IMR-90 (cell line): ENCODE measurements around the gene ARMH3. TPM values are rescaled to one million over a fixed set of nuclear protein-coding genes. Genes with fewer than 3 reads are reported as not detected.

Experiments used
- ATAC-seq: fragments of 200-7000 bp; cut with Tn5 transposase; 2 replicates; pipeline ENCODE4 v1.9.1; 2020; ENCODE audit warnings: low read depth, mild to moderate bottlenecking, moderate library complexity
- BruUV-seq: library from RNA; stranded (reverse); fragments of 400-500 nt; replicated peaks from 2 replicates; lab custom pipeline; 2021; lab: Mats Ljungman, UMichigan
- CTCF ChIA-PET: fragments of 300-600 bp; formaldehyde crosslinking; extraction: SDS; loops from one replicate; lab custom pipeline; 2021; ENCODE audit warnings: antibody characterized with exemption; lab: Yijun Ruan, JAX
- POLR2A ChIA-PET: fragments of 300-600 bp; sonication (Branson Sonifier 250); formaldehyde crosslinking; loops from one replicate; lab custom pipeline; 2022; ENCODE audit warnings: antibody characterized with exemption; ENCODE audit not compliant: unreplicated experiment; lab: Charles Lee
- DNase-seq: peaks from one replicate; pipeline ENCODE4 v3.0.0; 2013
- H2AFZ ChIP-seq: replicated peaks from 2 replicates; pipeline ENCODE3; 2013; ENCODE audit warnings: low read length, mild to moderate bottlenecking; ENCODE audit not compliant: poor library complexity
- H2AK5ac ChIP-seq: 2 replicates; pipeline ENCODE4 v1.6.1; 2013; ENCODE audit warnings: low read depth, low read length, inconsistent platforms
- H2AK9ac ChIP-seq: replicated peaks from 2 replicates; pipeline ENCODE3; 2013; ENCODE audit warnings: mild to moderate bottlenecking, low read depth, low read length, moderate library complexity; ENCODE audit not compliant: poor library complexity
- H2BK120ac ChIP-seq: 2 replicates; pipeline ENCODE4 v1.6.1; 2013; ENCODE audit warnings: low read depth, low read length, inconsistent platforms
- H2BK15ac ChIP-seq: 3 replicates; pipeline ENCODE4 v1.6.1; 2013; ENCODE audit warnings: low read depth, low read length, inconsistent platforms
- H2BK20ac ChIP-seq: 2 replicates; pipeline ENCODE4 v1.6.1; 2013; ENCODE audit warnings: low read depth, mild to moderate bottlenecking, inconsistent platforms, low read length, moderate library complexity
- H2BK5ac ChIP-seq: 2 replicates; pipeline ENCODE4 v1.6.1; 2013; ENCODE audit warnings: mild to moderate bottlenecking, low read depth, low read length, inconsistent platforms; ENCODE audit not compliant: poor library complexity, severe bottlenecking
- H3K14ac ChIP-seq: replicated peaks from 2 replicates; pipeline ENCODE4 v1.6.1; 2013; ENCODE audit warnings: low read depth, low read length, inconsistent platforms
- H3K18ac ChIP-seq: 2 replicates; pipeline ENCODE4 v1.6.1; 2013; ENCODE audit warnings: low read depth, low read length, control low read depth
- H3K23ac ChIP-seq: 2 replicates; pipeline ENCODE4 v1.6.1; 2013; ENCODE audit warnings: low read depth, low read length, inconsistent platforms
- H3K27ac ChIP-seq: 2 replicates; pipeline ENCODE4 v1.5.1; 2013; ENCODE audit warnings: mild to moderate bottlenecking, control low read depth, low read length; ENCODE audit not compliant: insufficient read depth
- H3K27me3 ChIP-seq: 2 replicates; pipeline ENCODE4 v1.6.1; 2013; ENCODE audit warnings: low read length; ENCODE audit not compliant: control insufficient read depth, insufficient read depth
- H3K36me3 ChIP-seq: 2 replicates; pipeline ENCODE4 v1.6.1; 2013; ENCODE audit warnings: low read length, mixed read lengths; ENCODE audit not compliant: control insufficient read depth, insufficient read depth
- H3K4ac ChIP-seq: 2 replicates; pipeline ENCODE4 v1.6.1; 2013; ENCODE audit warnings: low read depth, low read length, inconsistent platforms
- H3K4me1 ChIP-seq: 2 replicates; pipeline ENCODE4 v1.6.1; 2013; ENCODE audit warnings: low read length, mixed read lengths; ENCODE audit not compliant: control insufficient read depth, insufficient read depth
- H3K4me2 ChIP-seq: 2 replicates; pipeline ENCODE4 v1.6.1; 2013; ENCODE audit warnings: low read depth, mild to moderate bottlenecking, control low read depth, low read length, moderate library complexity
- H3K4me3 ChIP-seq: 2 replicates; pipeline ENCODE4 v1.5.1; 2013; ENCODE audit warnings: low read depth, mild to moderate bottlenecking, control low read depth, low read length, moderate library complexity; ENCODE audit not compliant: insufficient read depth
- H3K56ac ChIP-seq: 2 replicates; pipeline ENCODE4 v1.6.1; 2013; ENCODE audit warnings: low read length, inconsistent platforms; ENCODE audit not compliant: insufficient read depth; ENCODE audit errors: extremely low read depth
- H3K79me1 ChIP-seq, 2 experiments: 2 replicates each; pipeline ENCODE4 v1.6.1; 2013; ENCODE audit warnings: low read length in 2 of 2, inconsistent platforms in 1 of 2, low read depth in 1 of 2
- H3K9ac ChIP-seq: 2 replicates; pipeline ENCODE4 v1.6.1; 2013; ENCODE audit warnings: low read depth, low read length, control low read depth
- H3K9me1 ChIP-seq: 2 replicates; pipeline ENCODE4 v1.6.1; 2013; ENCODE audit warnings: low read length, inconsistent platforms; ENCODE audit not compliant: insufficient read depth
- H3K9me3 ChIP-seq: 2 replicates; pipeline ENCODE4 v1.6.1; 2013; ENCODE audit warnings: low read length; ENCODE audit not compliant: control insufficient read depth, insufficient read depth
- H4K20me1 ChIP-seq: 2 replicates; pipeline ENCODE4 v1.6.1; 2013; ENCODE audit warnings: low read length, inconsistent platforms; ENCODE audit not compliant: insufficient read depth
- H4K5ac ChIP-seq: 2 replicates; pipeline ENCODE4 v1.6.1; 2013; ENCODE audit warnings: mild to moderate bottlenecking, low read depth, low read length, control low read depth
- H4K8ac ChIP-seq, 2 experiments: 2 replicates each; pipeline ENCODE4 v1.6.1; 2013; ENCODE audit warnings: low read depth in 2 of 2, low read length in 2 of 2, control low read depth in 1 of 2, inconsistent platforms in 1 of 2
- H4K91ac ChIP-seq: 2 replicates; pipeline ENCODE4 v1.6.1; 2013; ENCODE audit warnings: low read depth, low read length, inconsistent platforms; ENCODE audit not compliant: insufficient read depth
- CEBPB ChIP-seq: IDR thresholded peaks from 2 replicates; pipeline ENCODE4 v1.6.1; 2012; ENCODE audit warnings: low read depth, low read length, improper control_type of control experiment
- CHD1 ChIP-seq: IDR thresholded peaks from 2 replicates; pipeline ENCODE4 v1.6.1; 2012; ENCODE audit warnings: low read depth, low read length, improper control_type of control experiment
- FOS ChIP-seq: fragments of 150-350 bp; IDR thresholded peaks from 2 replicates; pipeline ENCODE4 v1.6.1; 2016; ENCODE audit warnings: low read depth, low read length
- MXI1 ChIP-seq: IDR thresholded peaks from 2 replicates; pipeline ENCODE4 v1.6.1; 2012; ENCODE audit warnings: low read depth, mild to moderate bottlenecking, low read length, moderate library complexity, borderline replicate concordance
- NFE2L2 ChIP-seq: fragments of 150-350 bp; IDR thresholded peaks from 2 replicates; pipeline ENCODE4 v1.6.1; 2016; ENCODE audit warnings: low read depth, mild to moderate bottlenecking, low read length
- POLR2A ChIP-seq: IDR thresholded peaks from 2 replicates; pipeline ENCODE4 v1.6.1; 2012; ENCODE audit warnings: mild to moderate bottlenecking, low read depth, low read length
- RAD21 ChIP-seq: IDR thresholded peaks from 2 replicates; pipeline ENCODE4 v1.6.1; 2012; ENCODE audit warnings: low read length, improper control_type of control experiment
- RCOR1 ChIP-seq: IDR thresholded peaks from 2 replicates; pipeline ENCODE4 v1.6.1; 2012; ENCODE audit warnings: mild to moderate bottlenecking, low read length, improper control_type of control experiment; ENCODE audit not compliant: insufficient replicate concordance
- RFX5 ChIP-seq: IDR thresholded peaks from 2 replicates; pipeline ENCODE4 v1.8.0; 2012; ENCODE audit warnings: low read depth, mild to moderate bottlenecking, low read length, moderate library complexity
- SMC3 ChIP-seq: fragments of 150-350 bp; IDR thresholded peaks from 2 replicates; pipeline ENCODE4 v1.6.1; 2016; ENCODE audit warnings: low read depth, mild to moderate bottlenecking, antibody characterized with exemption, low read length, moderate library complexity
- WGBS, 2 experiments: methylation state at CpG; one replicate each; pipeline versions ENCODE4 v1.1.5 to v1.1.7; 2013; ENCODE audit warnings: missing lambda C conversion rate in 2 of 2; ENCODE audit not compliant: insufficient read length in 1 of 2; ENCODE audit errors: extremely low coverage in 2 of 2; 5-methylcytosine and 5-hydroxymethylcytosine counted together
- dilution Hi-C: fragments of 300-500 bp; cut with HindIII; formaldehyde crosslinking; loops from one replicate; pipeline ENCODE4 v1.14.3; 2018; ENCODE audit warnings: low sequenced_read_pairs; ENCODE audit not compliant: unreplicated experiment
- in situ Hi-C: fragments of 300-500 bp; cut with MboI; formaldehyde crosslinking; loops from 3 replicates; pipeline ENCODE4 v1.14.3; 2019; ENCODE audit warnings: low sequenced_read_pairs, inconsistent platforms, mixed read lengths
- intact Hi-C: fragments of 100-400 bp; cut with micrococcal nuclease; formaldehyde crosslinking; loops from 2 replicates; pipeline ENCODE4 v1.10.0; 2022
- polyA plus RNA-seq, 3 experiments: library from polyadenylated mRNA; depleted of rRNA; stranded (reverse); fragments of >200 nt; gene quantifications; 2 replicates each; pipeline ENCODE4 v1.2.3, GENCODE V29; 2012; ENCODE audit warnings: low replicate concordance in 1 of 3
- total RNA-seq: library from RNA; depleted of rRNA; stranded (reverse); fragments of >200 nt; gene quantifications from 2 replicates; pipeline ENCODE4 v1.2.3, GENCODE V29; 2012
- TF ChIP-seq, protein P1 (sequence below): fragments of 150-350 bp; IDR thresholded peaks from 2 replicates; pipeline ENCODE4 v1.6.1; 2017; ENCODE audit warnings: mild to moderate bottlenecking, antibody characterized with exemption, low read length, low read depth
- TF ChIP-seq, protein P2 (sequence below): fragments of 150-350 bp; IDR thresholded peaks from 2 replicates; pipeline ENCODE4 v1.6.1; 2016; ENCODE audit warnings: low read depth, mild to moderate bottlenecking, low read length, moderate library complexity, borderline replicate concordance
- TF ChIP-seq, protein P3 (sequence below): conservative IDR thresholded peaks from 2 replicates; pipeline ENCODE4 v1.5.1; 2012; ENCODE audit warnings: mild to moderate bottlenecking, low read depth, low read length, improper control_type of control experiment

Gene ARMH3
- total and polyA plus RNA-seq, 2 of the 4 experiments (the other 2 are of a cell fraction): 12.1 to 13.1 TPM

DNA sequence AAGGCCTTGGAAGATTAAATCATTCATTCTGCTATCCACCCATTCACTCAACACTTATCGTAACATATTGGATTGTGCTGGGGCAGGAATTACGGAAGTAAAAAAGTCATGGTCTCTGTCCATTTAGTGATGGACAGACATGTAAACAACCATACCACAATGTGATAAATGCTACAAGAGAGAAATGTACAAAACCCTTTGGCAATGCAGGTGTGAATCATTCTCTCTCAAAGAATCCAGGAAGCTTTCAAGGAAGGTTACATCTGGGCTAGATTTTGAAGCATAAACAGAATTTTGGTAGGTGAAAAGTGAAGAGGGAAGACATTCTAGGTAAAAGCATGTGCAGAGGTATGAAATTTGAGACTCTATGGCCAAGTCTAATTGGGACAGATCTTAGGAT lies 150.7 kb downstream of the ARMH3 start:
- Histone ChIP-seq H3K9ac (no peak overlapping the region), H2AK9ac (no peak overlapping the region), H3K56ac (no peak overlapping the region), H3K79me1 (0 out of 4 replicates have a peak, but pooled peaks cover 0 to 2% of the 10 kb centered on the region in 2 experiments), H4K91ac (no peak overlapping the region), H3K36me3 (peaks cover 1% of the 10 kb centered on the region; the same call in 1 of the 2 replicates), H4K5ac (no peak overlapping the region), H3K9me3 (no peaks in the 10 kb centered on the region), H3K27me3 (no peaks in the 10 kb centered on the region), H2BK15ac (no peak overlapping the region), H3K4me1 (no peaks in the 10 kb centered on the region), H2BK5ac (no peak overlapping the region), H3K18ac (no peak overlapping the region), H3K23ac (no peak overlapping the region), H2BK20ac (no peak overlapping the region), H3K14ac (no peak overlapping the region), H3K4me2 (no peak overlapping the region), H3K9me1 (no peaks in the 10 kb centered on the region), H3K4me3 (no peak overlapping the region), H2AK5ac (no peak overlapping the region), H2BK120ac (no peak overlapping the region), H4K8ac (no peak overlapping the region), H2AFZ (no peak overlapping the region), H3K4ac (no peak overlapping the region), H3K27ac (no peak overlapping the region), H4K20me1 (no peaks in the 10 kb centered on the region)
- DNase-seq: no peak
- no TSS peak for BruUV-seq
- dilution Hi-C loops (no loop called here), in situ Hi-C loops (no loop called here), intact Hi-C loops (loop anchor here (5.0 kb wide), 1 partner anchor 62 kb away; no protein-coding TSS in a partner anchor)
- no CpG with 5 or more reads among the region's 2 CpGs for WGBS, 2 experiments
- TF ChIP-seq CEBPB (no peak), POLR2A (no peak), RFX5 (no peak), FOS (no peak), NFE2L2 (no peak), RAD21 (no peak), SMC3 (no peak), MXI1 (no peak), CHD1 (no peak), RCOR1 (no peak)
- TF ChIP-seq, protein P1, sequence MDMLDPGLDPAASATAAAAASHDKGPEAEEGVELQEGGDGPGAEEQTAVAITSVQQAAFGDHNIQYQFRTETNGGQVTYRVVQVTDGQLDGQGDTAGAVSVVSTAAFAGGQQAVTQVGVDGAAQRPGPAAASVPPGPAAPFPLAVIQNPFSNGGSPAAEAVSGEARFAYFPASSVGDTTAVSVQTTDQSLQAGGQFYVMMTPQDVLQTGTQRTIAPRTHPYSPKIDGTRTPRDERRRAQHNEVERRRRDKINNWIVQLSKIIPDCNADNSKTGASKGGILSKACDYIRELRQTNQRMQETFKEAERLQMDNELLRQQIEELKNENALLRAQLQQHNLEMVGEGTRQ: no peak
- TF ChIP-seq, protein P2, sequence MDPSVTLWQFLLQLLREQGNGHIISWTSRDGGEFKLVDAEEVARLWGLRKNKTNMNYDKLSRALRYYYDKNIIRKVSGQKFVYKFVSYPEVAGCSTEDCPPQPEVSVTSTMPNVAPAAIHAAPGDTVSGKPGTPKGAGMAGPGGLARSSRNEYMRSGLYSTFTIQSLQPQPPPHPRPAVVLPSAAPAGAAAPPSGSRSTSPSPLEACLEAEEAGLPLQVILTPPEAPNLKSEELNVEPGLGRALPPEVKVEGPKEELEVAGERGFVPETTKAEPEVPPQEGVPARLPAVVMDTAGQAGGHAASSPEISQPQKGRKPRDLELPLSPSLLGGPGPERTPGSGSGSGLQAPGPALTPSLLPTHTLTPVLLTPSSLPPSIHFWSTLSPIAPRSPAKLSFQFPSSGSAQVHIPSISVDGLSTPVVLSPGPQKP: no peak
- TF ChIP-seq, protein P3, sequence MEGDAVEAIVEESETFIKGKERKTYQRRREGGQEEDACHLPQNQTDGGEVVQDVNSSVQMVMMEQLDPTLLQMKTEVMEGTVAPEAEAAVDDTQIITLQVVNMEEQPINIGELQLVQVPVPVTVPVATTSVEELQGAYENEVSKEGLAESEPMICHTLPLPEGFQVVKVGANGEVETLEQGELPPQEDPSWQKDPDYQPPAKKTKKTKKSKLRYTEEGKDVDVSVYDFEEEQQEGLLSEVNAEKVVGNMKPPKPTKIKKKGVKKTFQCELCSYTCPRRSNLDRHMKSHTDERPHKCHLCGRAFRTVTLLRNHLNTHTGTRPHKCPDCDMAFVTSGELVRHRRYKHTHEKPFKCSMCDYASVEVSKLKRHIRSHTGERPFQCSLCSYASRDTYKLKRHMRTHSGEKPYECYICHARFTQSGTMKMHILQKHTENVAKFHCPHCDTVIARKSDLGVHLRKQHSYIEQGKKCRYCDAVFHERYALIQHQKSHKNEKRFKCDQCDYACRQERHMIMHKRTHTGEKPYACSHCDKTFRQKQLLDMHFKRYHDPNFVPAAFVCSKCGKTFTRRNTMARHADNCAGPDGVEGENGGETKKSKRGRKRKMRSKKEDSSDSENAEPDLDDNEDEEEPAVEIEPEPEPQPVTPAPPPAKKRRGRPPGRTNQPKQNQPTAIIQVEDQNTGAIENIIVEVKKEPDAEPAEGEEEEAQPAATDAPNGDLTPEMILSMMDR: no peak
- ChIA-PET POLR2A (no interaction called here), CTCF (no interaction called here)
- ATAC-seq: no peak
